Head of caudate nucleus (tissue), 42 donors: ENCODE data around the gene LIN7C.
A peak's percentile ranks its signal among the peaks of the same experiment; 100 is the strongest.

Source experiments
- DNase-seq, 42 donors: peaks; one replicate each; pipeline versions ENCODE4 v3.0.0 to v3.0.0-alpha.2; 2020 to 2021; ENCODE audit warnings: mixed read lengths in 7 of 42
- intact Hi-C: fragments of 100-400 bp; cut with DNase I; formaldehyde crosslinking; loops from one replicate; pipeline ENCODE4 v1.15.0; 2022

The LIN7C gene

DNA sequence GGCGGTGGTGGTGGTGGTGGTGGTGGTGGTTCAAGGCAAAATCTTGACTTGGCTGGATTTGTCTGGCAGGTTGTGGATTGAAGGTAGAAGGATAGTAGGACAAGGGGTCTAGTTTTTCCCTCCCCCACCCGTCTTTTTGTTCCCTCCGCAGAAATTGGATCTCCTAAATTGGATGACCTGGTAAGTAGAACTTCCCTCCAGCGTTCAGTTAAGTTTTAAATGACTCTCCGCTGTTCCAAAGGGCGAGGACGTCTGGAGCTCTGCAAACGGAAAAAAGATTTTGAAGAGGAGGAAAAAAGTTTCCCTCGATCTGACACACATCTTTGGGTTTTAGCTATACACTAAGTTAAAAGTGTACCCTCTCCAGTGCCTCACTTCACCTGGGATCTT is 33.6 kb downstream of the LIN7C start:
- intact Hi-C loops = loop anchor here (5.0 to 10.0 kb wide), 2 partner anchors 81 to 108 kb away; partner anchors contain the start of gene CCDC34
- DNase-seq = no peak

DNA sequence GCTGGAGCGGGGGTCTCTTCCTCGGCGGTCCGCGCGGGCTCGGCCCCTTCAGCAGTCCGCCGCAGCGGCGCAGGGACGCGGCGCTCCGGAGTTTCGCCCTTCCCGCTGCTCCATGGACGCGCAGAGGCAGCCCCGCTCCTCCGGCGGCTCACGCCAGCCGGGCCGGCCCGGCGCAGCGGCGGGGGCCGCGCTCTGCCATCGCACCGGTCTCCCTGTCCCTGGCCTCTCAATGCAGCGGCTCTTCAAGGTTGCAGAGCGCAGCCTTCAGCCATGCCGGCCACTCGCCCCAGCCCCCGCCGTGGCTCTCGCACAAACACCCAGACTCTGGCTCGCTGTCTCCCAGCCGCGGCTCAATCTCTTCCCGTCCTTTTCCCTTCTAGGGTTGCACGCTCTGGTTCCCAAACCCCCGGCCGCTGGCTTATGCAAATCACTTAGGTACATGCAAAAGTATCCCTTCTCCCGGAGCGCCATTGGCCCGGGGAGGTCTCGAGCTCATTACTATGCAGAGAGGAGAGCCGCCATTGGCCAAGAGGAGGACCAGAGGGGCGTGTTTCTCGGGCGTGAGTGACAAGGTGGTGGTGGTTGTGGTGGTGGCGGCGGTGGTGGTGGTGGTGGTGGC is 34.1 kb downstream of the LIN7C start, which contains the start of gene LGR4:
LGR4 (minus strand) TSS at position 393 of the 619 bp plus-strand sequence. CDS start 488 bp downstream, outside the sequence.
- intact Hi-C loops = loop anchor here (5.0 to 10.0 kb wide), 2 partner anchors 80 to 108 kb away; partner anchors contain the start of gene CCDC34

DNA sequence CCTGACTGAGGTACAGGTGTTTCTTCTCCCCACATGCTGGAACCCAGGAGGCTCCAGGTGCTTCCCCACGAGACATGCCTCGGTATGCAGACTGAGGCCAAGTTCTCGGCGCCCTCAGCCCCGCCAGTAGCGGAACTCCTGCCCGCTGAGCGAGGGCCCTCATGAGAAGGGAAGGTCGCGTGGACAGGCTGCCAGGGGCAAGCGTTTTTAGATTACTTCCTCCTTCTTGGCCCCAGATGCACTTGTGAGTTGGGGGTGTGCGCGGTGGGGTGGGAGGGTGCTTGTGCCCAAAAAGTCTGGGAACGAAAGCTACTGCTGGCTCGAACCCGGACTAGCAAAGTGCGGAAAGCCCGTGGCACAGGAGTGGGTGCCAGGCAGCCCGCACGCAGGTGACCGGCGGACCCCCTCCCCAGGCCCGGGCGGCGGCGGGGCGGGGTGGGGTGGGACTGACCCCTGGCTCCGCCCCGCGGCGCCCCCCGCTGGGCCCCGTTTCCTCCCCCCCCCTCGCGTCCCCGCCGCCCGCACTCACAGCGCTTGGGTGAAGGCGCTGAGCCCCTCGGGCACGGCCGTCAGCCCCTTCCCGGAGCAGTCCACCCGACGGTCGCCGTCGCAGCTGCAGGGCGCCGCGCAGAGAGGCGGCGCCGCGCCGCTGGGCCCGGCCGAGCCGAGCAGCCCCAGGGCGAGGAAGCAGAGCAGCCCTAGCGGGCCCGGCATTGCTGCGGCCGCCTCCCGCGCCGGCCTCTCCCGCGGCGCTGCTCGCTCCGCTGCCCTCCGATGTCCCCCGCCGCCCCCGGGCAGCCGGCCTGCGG is 34.8 kb downstream of the LIN7C start:
- DNase-seq = peak in 38 of 42 donors; percentile 16 to 69 (median 40)
- intact Hi-C loops = loop anchor here (5.0 to 10.0 kb wide), 2 partner anchors 79 to 107 kb away; partner anchors contain the start of gene CCDC34

More for the DNA sequence above, 34.1 kb downstream of the LIN7C start, which contains the start of gene LGR4:
- DNase-seq = peak; percentile 76 to 97 (median 94)

DNA sequence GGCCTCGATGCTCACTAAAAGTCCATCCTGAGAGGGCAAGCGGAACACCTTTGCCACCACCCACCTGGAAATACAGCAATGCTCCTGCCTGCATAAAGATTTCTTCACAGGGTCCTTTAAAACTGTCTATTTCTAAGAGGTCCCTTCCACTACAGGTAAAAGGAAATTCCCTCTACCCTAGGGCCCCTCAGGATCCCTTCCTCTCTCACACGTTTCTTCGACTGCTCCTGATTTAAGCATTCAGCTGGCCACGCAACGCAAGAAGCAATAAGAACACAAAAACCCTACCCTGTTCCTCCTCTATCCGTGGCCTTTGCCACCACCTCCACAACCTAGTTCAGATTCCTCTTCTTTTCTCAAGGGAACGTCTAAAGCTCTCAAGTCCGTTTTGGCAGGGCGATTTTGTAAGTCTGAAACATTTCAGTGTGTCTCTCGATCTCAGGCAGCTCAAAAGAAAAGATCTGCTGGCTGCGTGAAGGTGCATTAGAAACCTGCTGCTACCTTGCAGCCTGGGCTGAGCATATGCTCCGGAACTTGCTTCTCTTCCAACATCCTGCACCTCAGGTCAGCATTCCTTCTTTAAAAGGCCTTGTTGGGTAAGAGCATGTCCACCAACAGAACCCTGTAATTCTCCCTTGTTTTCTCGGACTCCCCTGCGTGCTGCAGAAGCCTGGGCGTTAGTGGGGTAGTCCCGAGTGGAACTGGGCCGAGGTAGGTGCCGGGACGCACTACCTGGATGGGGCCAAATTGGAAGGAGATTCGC is 35.6 kb downstream of the LIN7C start:
- intact Hi-C loops = loop anchor here (5.0 to 10.0 kb wide), 2 partner anchors 79 to 106 kb away; partner anchors contain the start of gene CCDC34

DNA sequence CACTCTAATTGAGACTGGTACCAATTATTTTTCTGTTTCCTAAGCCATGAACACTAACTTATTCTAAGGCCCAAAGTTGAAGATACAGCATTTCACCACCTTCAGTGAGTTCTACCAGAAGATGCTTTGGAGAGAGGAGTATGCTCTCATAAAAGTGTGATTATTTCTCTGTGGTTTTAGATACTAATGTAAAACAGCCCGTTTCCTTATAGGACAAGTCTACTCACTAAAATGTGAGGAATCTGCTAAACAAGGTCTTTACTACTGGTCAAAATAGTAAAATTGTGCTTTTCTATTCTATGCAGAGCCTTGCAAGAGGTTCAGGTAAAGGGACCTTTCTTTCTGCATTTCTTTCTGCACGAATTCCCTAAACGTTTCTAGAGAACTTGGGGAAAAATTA is 36.4 kb downstream of the LIN7C start:
- intact Hi-C loops = loop anchor here (5.0 to 10.0 kb wide), 2 partner anchors 78 to 105 kb away; partner anchors contain the start of gene CCDC34

More for the DNA sequence above, 35.6 kb downstream of the LIN7C start:
- peak in 6 of 42 donors; percentile 4 to 31 (median 13) for DNase-seq

DNA sequence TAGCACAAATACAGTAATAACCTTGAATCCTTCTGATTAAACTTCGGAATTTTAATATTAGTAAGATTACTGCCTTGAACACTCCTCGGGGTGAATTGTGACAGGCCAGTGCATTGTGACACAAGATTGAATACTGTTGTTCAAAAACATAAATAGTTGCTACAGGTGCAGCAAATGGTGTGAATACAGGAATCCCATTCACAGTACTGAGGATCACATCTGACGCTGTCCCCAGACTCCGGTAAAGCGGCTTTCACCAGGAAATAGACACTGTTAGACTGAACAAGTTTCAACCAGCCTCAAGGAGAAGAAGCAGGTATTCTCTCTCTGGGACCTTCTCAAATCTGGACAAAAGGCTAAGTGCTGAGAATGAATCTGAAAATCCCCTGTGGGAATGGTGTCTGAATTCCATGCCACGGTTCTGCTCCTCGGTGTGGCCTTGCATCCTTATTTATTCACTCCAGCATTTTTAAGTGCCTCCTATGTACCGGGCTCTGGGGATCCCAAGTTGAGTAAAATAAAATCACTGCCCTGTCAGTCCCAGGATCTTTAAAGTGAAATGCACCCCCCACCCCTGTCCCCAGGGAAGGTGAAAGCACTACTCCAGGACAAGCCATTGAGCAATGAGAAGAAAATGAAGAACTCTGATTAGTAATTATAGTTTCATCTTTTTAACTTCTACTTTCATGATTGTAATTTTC is 37.4 kb downstream of the LIN7C start:
- DNase-seq = no peak
- intact Hi-C loops = no loop called here

More for the DNA sequence above, 36.4 kb downstream of the LIN7C start:
- no peak for DNase-seq

DNA sequence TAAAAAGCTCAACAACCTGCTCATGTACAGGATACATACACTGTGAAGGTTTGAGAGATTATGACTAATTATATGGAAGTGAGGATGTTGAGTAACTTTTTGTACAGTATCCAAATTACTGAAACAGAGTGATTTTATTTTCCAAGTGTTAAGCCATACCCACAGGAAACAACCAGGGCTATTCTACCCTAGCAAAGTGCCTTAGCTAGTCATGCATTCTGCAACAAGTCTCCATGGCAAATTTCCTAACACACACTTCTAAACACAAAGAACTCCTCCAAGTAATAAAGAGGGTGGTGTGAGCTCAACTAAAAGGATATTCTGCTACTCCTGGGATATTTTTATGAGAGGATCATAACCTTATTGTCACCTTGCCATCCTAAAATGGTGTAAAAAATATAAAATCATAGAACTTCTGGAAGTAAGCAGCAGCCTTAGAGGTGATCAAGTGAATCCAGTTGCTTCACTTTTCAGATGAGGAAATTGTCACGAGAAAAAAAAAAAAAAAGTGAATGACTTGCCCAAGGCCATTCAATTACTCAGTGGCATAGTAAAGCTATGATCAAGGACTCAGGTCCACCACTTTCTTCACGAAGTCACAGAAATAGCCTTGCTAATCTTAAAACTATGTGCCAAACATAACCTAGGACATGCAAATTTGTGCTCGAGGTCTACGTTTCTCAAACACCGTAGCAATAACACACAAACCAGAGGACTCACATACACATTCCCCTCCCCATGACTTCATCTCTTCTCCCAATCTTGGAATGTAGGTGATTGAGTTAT is 38.2 kb downstream of the LIN7C start:
- intact Hi-C loops = no loop called here
- DNase-seq = no peak

DNA sequence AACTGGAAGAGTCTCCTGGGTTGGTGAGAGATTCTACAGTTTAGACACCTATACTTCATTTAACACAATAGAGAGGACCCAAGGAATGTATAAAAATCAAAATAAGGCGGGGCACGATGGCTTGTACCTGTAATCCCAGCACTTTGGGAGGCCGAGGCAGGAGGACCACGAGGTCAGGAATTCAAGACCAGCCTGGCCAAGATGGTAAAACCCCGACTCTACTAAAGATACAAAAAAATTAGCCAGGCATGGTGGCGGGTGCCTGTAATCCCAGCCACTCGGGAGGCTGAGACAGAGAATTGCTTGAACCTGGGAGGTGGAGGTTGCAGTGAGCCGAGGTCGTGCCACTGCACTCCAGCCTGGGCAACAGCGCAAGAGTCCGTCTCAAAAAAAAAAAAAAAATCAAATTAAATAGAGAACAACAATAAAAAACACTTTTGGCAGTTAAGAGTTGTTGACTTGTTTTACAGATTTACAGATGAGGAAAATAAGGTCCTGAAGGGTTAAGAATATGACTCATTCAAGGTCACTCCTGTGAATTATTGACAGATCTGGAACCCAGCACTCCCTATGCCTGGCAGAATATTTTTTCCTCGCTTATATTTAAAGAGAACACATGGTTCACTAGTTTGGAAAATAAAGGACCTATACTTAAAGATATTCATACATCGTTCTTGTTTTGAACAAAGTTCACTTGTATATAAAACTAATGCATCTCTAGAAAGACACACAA is 39.2 kb downstream of the LIN7C start:
- no peak for DNase-seq

DNA sequence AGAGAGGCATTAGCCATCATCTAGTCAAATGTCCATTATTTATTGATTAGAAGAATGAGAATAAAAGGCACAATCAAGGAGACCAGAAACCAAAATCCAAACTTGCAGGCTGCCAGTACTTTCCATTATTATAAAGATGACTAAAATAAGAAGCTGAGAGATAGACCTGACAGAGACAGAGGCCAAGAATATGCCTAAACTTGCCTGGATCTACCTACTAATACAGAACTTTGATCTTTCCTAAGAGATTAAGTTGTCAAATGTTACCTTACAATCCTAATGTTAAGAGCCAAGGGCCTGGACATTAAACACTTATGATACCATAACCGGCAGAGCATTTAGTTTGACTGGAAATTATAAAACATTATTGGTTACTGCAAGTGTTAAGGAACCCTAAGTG is 40.2 kb downstream of the LIN7C start:
- no peak for DNase-seq
- intact Hi-C loops = no loop called here

More for the DNA sequence above, 39.2 kb downstream of the LIN7C start:
- intact Hi-C loops = no loop called here

DNA sequence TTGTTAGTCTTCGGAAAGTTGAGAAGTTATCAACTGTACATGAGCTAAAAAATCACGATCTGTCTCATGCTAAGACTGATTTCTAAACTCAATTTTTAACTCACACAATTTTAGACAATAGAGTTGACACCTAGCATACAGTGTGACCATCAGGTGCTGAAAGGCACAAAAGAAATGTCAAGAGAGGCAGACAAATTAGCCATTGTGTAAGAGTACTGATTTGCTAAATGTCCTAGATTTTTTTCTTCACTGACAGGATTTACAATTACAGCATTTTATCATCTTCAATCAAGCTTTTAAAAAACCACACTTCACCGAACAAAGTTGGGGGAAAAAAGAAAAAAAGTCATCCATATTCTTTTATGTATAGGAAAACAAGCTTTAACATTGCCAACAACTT is 40.9 kb downstream of the LIN7C start:
- intact Hi-C loops = no loop called here
- DNase-seq = no peak

DNA sequence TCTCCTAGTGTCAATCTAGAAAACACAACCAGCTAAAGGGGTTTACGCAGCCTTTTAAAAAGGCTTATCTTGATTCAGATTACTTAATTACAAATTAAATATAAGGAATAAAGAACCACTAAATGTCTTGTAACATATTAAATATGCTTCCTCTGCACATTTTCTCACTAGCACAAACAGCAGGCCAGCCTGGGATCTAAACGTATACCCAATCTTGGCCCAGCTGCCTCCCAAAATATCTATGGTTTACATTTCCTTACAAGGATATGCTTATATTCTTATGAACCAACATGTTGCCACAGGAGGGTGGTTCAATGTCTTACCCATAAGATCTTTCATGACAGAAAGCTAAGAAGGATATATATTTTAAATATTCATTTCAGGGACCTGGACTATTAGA is 41.7 kb downstream of the LIN7C start:
- DNase-seq = no peak
- intact Hi-C loops = no loop called here

DNA sequence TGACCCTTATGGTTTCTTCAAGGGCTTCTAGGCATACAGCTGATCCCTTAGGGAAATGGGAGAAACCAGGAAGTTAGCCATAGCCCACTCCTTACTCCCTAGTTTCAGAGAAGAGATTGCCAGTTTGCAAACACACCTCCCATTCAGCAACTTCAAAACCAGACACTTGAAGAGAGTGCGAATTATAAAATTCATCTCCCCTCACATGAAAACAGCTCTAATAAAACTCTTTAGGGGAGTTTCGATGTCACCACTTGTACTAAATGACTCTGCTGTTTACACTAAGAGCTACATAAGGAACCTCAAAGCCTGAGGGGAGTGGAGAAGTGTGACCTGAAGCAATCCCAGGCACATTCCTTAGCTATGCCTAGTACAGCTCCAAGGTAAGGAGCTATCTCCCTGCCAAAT is 42.3 kb downstream of the LIN7C start:
- DNase-seq = no peak

DNA sequence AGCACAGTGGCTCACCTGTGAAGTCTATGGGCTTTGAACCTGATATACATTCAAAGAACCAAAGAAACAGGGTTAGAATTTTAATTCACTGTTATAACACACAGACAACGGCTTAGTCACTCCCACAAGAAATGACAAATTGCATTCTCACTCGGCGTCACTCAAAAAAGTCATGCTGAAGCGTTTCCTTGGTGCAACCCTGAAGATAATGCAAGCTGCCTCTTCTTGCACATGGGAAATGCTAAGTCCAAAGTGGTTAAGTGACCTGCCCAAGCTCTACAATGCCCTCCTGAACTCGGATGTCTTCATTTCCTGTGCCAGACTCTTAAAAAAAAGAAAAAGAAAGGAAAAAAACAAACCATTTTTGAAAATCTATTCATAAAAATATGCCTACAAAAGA is 44.0 kb downstream of the LIN7C start:
- intact Hi-C loops = no loop called here
- DNase-seq = peak in 12 of 42 donors; percentile 17 to 63 (median 47)

More for the DNA sequence above, 42.3 kb downstream of the LIN7C start:
- intact Hi-C loops = no loop called here

DNA sequence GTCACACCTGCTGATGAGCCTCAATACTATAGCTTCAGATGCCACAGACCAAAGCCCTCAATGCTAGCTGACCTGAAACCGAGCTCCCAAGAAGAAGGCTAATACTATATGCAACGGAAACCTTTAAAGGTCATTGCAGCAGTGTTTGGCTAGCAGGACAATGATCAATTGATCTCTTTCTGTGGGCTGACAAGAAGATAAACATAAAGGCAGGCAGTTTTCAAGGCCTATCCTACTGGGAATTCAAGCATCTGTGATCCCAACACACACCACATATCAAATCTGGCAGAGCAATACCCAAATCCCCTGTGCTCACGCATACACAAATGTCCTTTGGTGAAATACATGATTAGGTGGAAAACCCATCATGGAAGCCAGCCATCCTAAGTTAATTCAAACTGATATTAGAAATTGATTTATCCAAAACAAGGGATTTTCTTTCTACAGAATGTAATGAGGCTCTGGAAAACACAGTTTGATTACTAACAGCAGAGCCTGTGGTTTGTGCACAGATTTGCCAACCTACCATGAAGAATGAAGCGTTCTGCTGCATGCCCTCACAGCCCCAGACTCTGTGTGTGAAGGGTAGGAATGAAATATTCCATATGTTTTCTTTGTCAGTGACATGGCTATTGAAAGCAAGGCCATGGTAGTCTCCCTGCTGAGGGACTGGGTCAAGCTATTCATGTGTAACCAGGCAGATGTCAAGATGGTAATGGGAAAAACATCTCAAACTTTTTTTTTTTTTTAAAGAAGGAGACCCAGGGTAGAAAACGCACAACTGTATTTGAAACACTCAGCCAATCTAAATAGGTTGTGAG is 46.2 kb downstream of the LIN7C start:
- intact Hi-C loops = no loop called here
- no peak for DNase-seq

DNA sequence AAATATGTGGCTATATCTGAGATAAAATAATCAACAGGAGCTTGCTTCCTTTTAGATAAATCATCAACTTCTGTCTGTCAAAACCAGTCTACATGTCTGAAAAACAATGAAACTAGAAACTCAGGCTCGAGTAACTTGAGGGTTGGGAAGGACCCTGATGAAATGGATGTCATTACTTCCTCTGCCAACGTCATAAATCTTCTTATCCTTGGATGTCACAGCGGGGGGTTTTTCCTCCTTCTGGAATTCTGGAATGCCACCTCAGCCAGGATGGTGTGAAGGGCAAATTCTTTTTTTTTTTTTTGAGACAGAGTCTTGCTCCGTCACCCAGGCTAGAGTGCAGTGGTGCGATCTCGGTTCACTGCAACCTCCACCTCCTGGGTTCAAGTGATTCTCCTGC is 47.4 kb downstream of the LIN7C start:
- intact Hi-C loops = no loop called here
- no peak for DNase-seq

DNA sequence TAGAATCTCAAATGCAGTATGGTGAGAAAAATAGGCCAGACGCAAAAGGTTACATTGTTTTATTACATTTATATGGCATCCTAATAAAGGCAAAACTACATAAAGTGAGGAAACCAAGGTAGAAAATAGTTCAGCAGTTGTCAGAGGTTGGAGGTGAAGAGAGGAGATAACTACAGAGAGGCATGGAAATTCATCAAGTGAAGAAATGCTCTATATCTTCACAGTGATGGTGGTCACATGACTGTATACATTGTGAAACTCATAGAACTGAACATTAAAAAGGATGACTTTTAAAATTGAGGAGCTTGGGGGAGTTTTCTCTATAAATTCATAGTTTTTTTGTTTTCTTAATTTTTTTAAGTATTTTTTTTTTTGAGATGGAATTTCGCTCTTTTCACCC is 48.4 kb downstream of the LIN7C start:
- intact Hi-C loops = no loop called here
- no peak for DNase-seq
